H1 (cell line): ENCODE data around the gene PAK5.

ENCODE experiments used
- CHD2 ChIP-seq: IDR thresholded peaks from 2 replicates; pipeline ENCODE4 v1.6.1; 2012; ENCODE audit warnings: low read length, improper control_type of control experiment
- CTCF ChIP-seq, 3 experiments: IDR thresholded peaks; 1 replicate in 2 of 3; 2 replicates in 1 of 3; pipeline versions ENCODE4 v1.5.1 to v1.6.1; 2011; ENCODE audit warnings: low read length in 3 of 3, mild to moderate bottlenecking in 3 of 3, inconsistent platforms in 2 of 3, low read depth in 1 of 3, moderate library complexity in 1 of 3; ENCODE audit not compliant: insufficient read depth in 1 of 3; ENCODE audit errors: control extremely low read depth in 1 of 3
- EP300 ChIP-seq, 2 experiments: IDR thresholded peaks; 1 replicate in 1 of 2; 2 replicates in 1 of 2; pipeline ENCODE4 v1.6.1; 2011 to 2012; ENCODE audit warnings: low read depth in 2 of 2, low read length in 2 of 2, mild to moderate bottlenecking in 2 of 2, borderline replicate concordance in 1 of 2, inconsistent platforms in 1 of 2, moderate library complexity in 1 of 2
- EZH2 ChIP-seq: fragments of 200-600 bp; sonication (generic); IDR thresholded peaks from 2 replicates; pipeline ENCODE4 v1.7.1; 2012; ENCODE audit warnings: low read depth, mild to moderate bottlenecking, moderate library complexity, low read length, inconsistent platforms; ENCODE audit not compliant: severe bottlenecking
- FOSL1 ChIP-seq: IDR thresholded peaks from 2 replicates; pipeline ENCODE4 v1.6.1; 2011; ENCODE audit warnings: mild to moderate bottlenecking, low read depth, low read length, moderate library complexity; ENCODE audit not compliant: insufficient read depth
- GABPA ChIP-seq: IDR thresholded peaks from 2 replicates; pipeline ENCODE4 v1.6.1; 2011; ENCODE audit warnings: mild to moderate bottlenecking, low read length, moderate library complexity, borderline replicate concordance; ENCODE audit not compliant: insufficient read depth
- POLR2A ChIP-seq, 2 experiments: IDR thresholded peaks; 1 replicate in 1 of 2; 2 replicates in 1 of 2; pipeline ENCODE4 v1.6.1; 2011; ENCODE audit warnings: low read depth in 2 of 2, low read length in 2 of 2, mild to moderate bottlenecking in 2 of 2; ENCODE audit errors: control extremely low read depth in 1 of 2
- POLR2AphosphoS5 ChIP-seq: IDR thresholded peaks from 2 replicates; pipeline ENCODE4 v1.6.1; 2011; ENCODE audit warnings: low read depth, low read length
- TAF1 ChIP-seq: IDR thresholded peaks from 2 replicates; pipeline ENCODE4 v1.6.1; 2011; ENCODE audit warnings: mild to moderate bottlenecking, low read depth, low read length
- ZNF274 ChIP-seq: IDR thresholded peaks from 2 replicates; pipeline ENCODE4 v1.7.0; 2012; ENCODE audit warnings: low read length, borderline replicate concordance; ENCODE audit errors: extremely low read depth

DNA sequence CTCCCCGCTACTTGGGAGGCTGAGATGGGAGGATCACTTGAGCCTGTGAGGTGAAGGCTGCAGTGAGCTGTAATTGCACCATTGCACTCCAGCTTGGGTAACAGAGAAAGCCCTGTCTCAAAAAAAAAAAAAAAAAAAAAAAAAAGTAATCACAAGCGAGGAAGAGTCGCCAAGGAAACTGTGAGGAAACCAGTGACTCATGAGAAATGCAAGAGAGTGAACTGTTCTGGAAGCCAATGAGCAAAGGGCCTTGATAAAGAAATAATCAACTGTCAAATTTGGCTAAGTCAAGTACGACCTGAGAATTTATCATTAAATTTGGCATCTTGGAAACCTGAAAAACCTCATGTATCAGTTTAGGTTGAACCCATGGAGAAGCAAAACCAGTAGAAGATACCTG lies 340.6 kb downstream of the PAK5 start:
- no peak for TF ChIP-seq CTCF (IDR thresholded peaks at IDR 0.05; ENCODE audit: control extremely low read depth in 1 of 3, insufficient read depth in 1 of 3, low read depth in 1 of 3, low read length in 3 of 3)
- no peak for TF ChIP-seq POLR2A (IDR thresholded peaks at IDR 0.05; ENCODE audit: control extremely low read depth in 1 of 2, low read depth in 2 of 2, low read length in 2 of 2)
- no peak for TF ChIP-seq POLR2AphosphoS5
- no peak for TF ChIP-seq EZH2
- TF ChIP-seq TAF1: no peak
- no peak for TF ChIP-seq CHD2
- no peak for TF ChIP-seq GABPA
- no peak for TF ChIP-seq FOSL1
- TF ChIP-seq EP300 (IDR thresholded peaks at IDR 0.05; ENCODE audit: borderline replicate concordance in 1 of 2, low read depth in 2 of 2, low read length in 2 of 2): no peak
- TF ChIP-seq ZNF274: no peak
